ENCODE measurements around the gene PDLIM1.

Gene PDLIM1

GRCh38 chr10:95290461-95291364 is at the start of gene PDLIM1:
PDLIM1 (minus strand) TSS chr10:95291003; CDS start chr10:95290915, 88 bp downstream.
- DNase-seq (ENCODE audit: low read depth in 2 of 2): no peak

GRCh38 chr10:95339863-95340262 is 49.1 kb upstream of the PDLIM1 start:
- DNase-seq (ENCODE audit: low read depth in 2 of 2): no peak

- DNase-seq (ENCODE audit: low read depth in 2 of 2): no peak
These were observed 46.8 kb upstream of the PDLIM1 start for GRCh38 chr10:95337423-95338160.

GRCh38 chr10:95336702-95337101 is 45.9 kb upstream of the PDLIM1 start:
- no peak for DNase-seq (ENCODE audit: low read depth in 2 of 2)

- no peak for DNase-seq (ENCODE audit: low read depth in 2 of 2)
These were observed 45.3 kb upstream of the PDLIM1 start for GRCh38 chr10:95335933-95336699.

GRCh38 chr10:95334805-95335144 is 44.0 kb upstream of the PDLIM1 start:
- DNase-seq (ENCODE audit: low read depth in 2 of 2): no peak

GRCh38 chr10:95333997-95334804 is 43.4 kb upstream of the PDLIM1 start:
- no peak for DNase-seq (ENCODE audit: low read depth in 2 of 2)

GRCh38 chr10:95332666-95333249 is 42.0 kb upstream of the PDLIM1 start:
- DNase-seq (ENCODE audit: low read depth in 2 of 2): no peak

- DNase-seq (ENCODE audit: low read depth in 2 of 2): no peak
These were observed 40.9 kb upstream of the PDLIM1 start for GRCh38 chr10:95331596-95332130.

- no peak for DNase-seq (ENCODE audit: low read depth in 2 of 2)
These were observed 40.2 kb upstream of the PDLIM1 start for GRCh38 chr10:95330966-95331453.

GRCh38 chr10:95329296-95329695 is 38.5 kb upstream of the PDLIM1 start:
- no peak for DNase-seq (ENCODE audit: low read depth in 2 of 2)

- DNase-seq (ENCODE audit: low read depth in 2 of 2): no peak
These were observed 37.2 kb upstream of the PDLIM1 start for GRCh38 chr10:95328013-95328412.

GRCh38 chr10:95327367-95327766 is 36.6 kb upstream of the PDLIM1 start:
- DNase-seq (ENCODE audit: low read depth in 2 of 2): no peak

- no peak for DNase-seq (ENCODE audit: low read depth in 2 of 2)
These were observed 35.6 kb upstream of the PDLIM1 start for GRCh38 chr10:95326396-95326795.

GRCh38 chr10:95325863-95326262 is 35.1 kb upstream of the PDLIM1 start:
- no peak for DNase-seq (ENCODE audit: low read depth in 2 of 2)

GRCh38 chr10:95324436-95325268 is 33.8 kb upstream of the PDLIM1 start:
- DNase-seq (ENCODE audit: low read depth in 2 of 2): no peak

- DNase-seq (ENCODE audit: low read depth in 2 of 2): no peak
These were observed 30.9 kb upstream of the PDLIM1 start for GRCh38 chr10:95321554-95322301.

- no peak for DNase-seq (ENCODE audit: low read depth in 2 of 2)
These were observed 28.4 kb upstream of the PDLIM1 start for GRCh38 chr10:95319239-95319638.

GRCh38 chr10:95315509-95315908 is 24.7 kb upstream of the PDLIM1 start:
- no peak for DNase-seq (ENCODE audit: low read depth in 2 of 2)

All from activated CD4-positive, alpha-beta T cell treated with anti-CD3 and anti-CD28 coated beads for 24 hours (primary cell).